H7 (cell line): ENCODE measurements around the gene PPP3CB. TPM values are rescaled to one million over a fixed set of nuclear protein-coding genes. Genes with fewer than 3 reads are reported as not detected.

Experiments used
- DNase-seq: peaks from one replicate; pipeline ENCODE4 v3.0.0; 2012
- H3K27me3 ChIP-seq: 2 replicates; pipeline ENCODE4 v1.6.0; 2011; ENCODE audit warnings: mild to moderate bottlenecking, low read length; ENCODE audit not compliant: control insufficient read depth, insufficient read depth
- H3K36me3 ChIP-seq: replicated peaks from 2 replicates; pipeline ENCODE4 v1.5.1; 2011; ENCODE audit warnings: low read length; ENCODE audit not compliant: control insufficient read depth, insufficient read depth
- H3K4me3 ChIP-seq: 2 replicates; pipeline ENCODE4 v1.5.1; 2011; ENCODE audit warnings: low read depth, mild to moderate bottlenecking, control low read depth, low read length, moderate library complexity; ENCODE audit not compliant: insufficient read depth
- total RNA-seq: library from RNA; depleted of rRNA; stranded (reverse); fragments of >200 nt; shearing (Covaris generic); gene quantifications from 2 replicates; pipeline ENCODE4 v1.2.3, GENCODE V29; 2014; rRNA removed

The PPP3CB gene
- total RNA-seq, 1 experiment from 2014 or later, result 11.7 TPM

DNA sequence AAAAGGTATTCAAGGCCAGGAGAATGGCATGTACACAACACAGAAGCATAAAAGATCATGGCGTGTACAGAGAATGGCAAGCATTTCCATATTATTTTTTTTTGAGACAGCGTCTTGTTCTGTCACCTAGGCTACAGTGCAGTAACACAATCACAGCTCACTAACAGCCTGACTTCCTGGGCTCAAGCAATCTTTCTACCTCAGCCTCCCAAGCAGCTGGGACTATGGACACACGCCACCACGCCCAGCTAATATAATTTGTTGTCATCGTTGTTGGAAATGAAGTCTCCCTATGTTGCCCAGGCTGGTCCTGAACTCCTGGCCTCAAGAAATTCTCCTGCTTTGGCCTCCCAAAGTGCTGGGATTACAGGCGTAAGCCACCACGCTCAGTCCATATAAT, 109.2 kb downstream of the PPP3CB start:
- no peak for DNase-seq
- Histone ChIP-seq H3K4me3 (no peak overlapping the region), H3K27me3 (no peaks in the 10 kb centered on the region), H3K36me3 (peaks cover 11% of the 10 kb centered on the region)

Other genes starting within 250 kb of the PPP3CB start
- gene DNAJC9, start 248.8 kb downstream of the PPP3CB start, total RNA-seq, result 32.0 and 35.0 TPM in 2 replicates
- 129 and 134 TPM in 2 replicates for gene MRPS16, start 243.4 kb downstream of the PPP3CB start, total RNA-seq
- 0.15 and 0.45 TPM in 2 replicates for gene CFAP70, start 137.2 kb downstream of the PPP3CB start, total RNA-seq
- gene ANXA7, start 82.0 kb downstream of the PPP3CB start, total RNA-seq, result 94.1 and 97.7 TPM in 2 replicates
- 1.7 and 2.2 TPM in 2 replicates for gene MSS51, start 62.5 kb downstream of the PPP3CB start, total RNA-seq
- 25.0 and 28.4 TPM in 2 replicates for gene USP54, start 95.3 kb upstream of the PPP3CB start, total RNA-seq
- gene MYOZ1, start 145.4 kb upstream of the PPP3CB start, total RNA-seq, result 2.0 and 2.8 TPM in 2 replicates
- gene SYNPO2L, start 160.0 kb upstream of the PPP3CB start, total RNA-seq, result 0.11 TPM in 1 of 2 replicates, not detected in the other
- 4.4 and 6.0 TPM in 2 replicates for gene AGAP5, start 202.1 kb upstream of the PPP3CB start, total RNA-seq
- 76.2 and 84.2 TPM in 2 replicates for gene SEC24C, start 248.3 kb upstream of the PPP3CB start, total RNA-seq